ENCODE data around the gene FEM1C.
A peak's percentile ranks its signal among the peaks of the same experiment; 100 is the strongest.

Gene FEM1C

GRCh38 chr5:115544436-115545350, at the start of gene FEM1C:
TSS of gene FEM1C (minus strand) at chr5:115544775. CDS start at chr5:115543493, 1,282 bp downstream.
- no peak for TF ChIP-seq CTCF (IDR thresholded peaks at IDR 0.05; ENCODE audit: insufficient read depth, low read depth, low read length, missing control alignments)

GRCh38 chr5:115589043-115589442, 44.5 kb upstream of the FEM1C start:
- TF ChIP-seq CTCF (IDR thresholded peaks at IDR 0.05; ENCODE audit: insufficient read depth, low read depth, low read length, missing control alignments), result no peak
- no peak for DNase-seq (ENCODE audit: low read depth)
- H3K4me3 ChIP-seq (ENCODE audit: low read length), result no peak overlapping the region

More at GRCh38 chr5:115544436-115545350, at the start of gene FEM1C:
- DNase-seq (ENCODE audit: low read depth), result peak; percentile 99
- peak within 1 kb of the TSS; percentile 80 for H3K4me3 ChIP-seq (ENCODE audit: low read length)

GRCh38 chr5:115588640-115589039, 44.1 kb upstream of the FEM1C start:
- no peak for TF ChIP-seq CTCF (IDR thresholded peaks at IDR 0.05; ENCODE audit: insufficient read depth, low read depth, low read length, missing control alignments)
- no peak overlapping the region for H3K4me3 ChIP-seq (ENCODE audit: low read length)
- DNase-seq (ENCODE audit: low read depth), result no peak

GRCh38 chr5:115586525-115587146, 42.1 kb upstream of the FEM1C start:
- H3K4me3 ChIP-seq (ENCODE audit: low read length), result no peak overlapping the region
- peak; percentile 34 for DNase-seq (ENCODE audit: low read depth)
- TF ChIP-seq CTCF (IDR thresholded peaks at IDR 0.05; ENCODE audit: insufficient read depth, low read depth, low read length, missing control alignments), result peak; percentile 45

- no peak overlapping the region for H3K4me3 ChIP-seq (ENCODE audit: low read length)
- DNase-seq (ENCODE audit: low read depth), result no peak
- TF ChIP-seq CTCF (IDR thresholded peaks at IDR 0.05; ENCODE audit: insufficient read depth, low read depth, low read length, missing control alignments), result no peak
Measured at GRCh38 chr5:115585265-115585664, 40.7 kb upstream of the FEM1C start.

GRCh38 chr5:115584501-115584900, 39.9 kb upstream of the FEM1C start:
- no peak overlapping the region for H3K4me3 ChIP-seq (ENCODE audit: low read length)
- no peak for DNase-seq (ENCODE audit: low read depth)
- no peak for TF ChIP-seq CTCF (IDR thresholded peaks at IDR 0.05; ENCODE audit: insufficient read depth, low read depth, low read length, missing control alignments)
